HG03097 (cell line): ENCODE results near the gene TBC1D10A.

ENCODE experiments used
- ATAC-seq: cut with Tn5 transposase; IDR thresholded peaks from one replicate; pipeline ENCODE4 v1.9.1; 2021; ENCODE audit not compliant: unreplicated experiment, low FRiP score

The TBC1D10A gene

DNA sequence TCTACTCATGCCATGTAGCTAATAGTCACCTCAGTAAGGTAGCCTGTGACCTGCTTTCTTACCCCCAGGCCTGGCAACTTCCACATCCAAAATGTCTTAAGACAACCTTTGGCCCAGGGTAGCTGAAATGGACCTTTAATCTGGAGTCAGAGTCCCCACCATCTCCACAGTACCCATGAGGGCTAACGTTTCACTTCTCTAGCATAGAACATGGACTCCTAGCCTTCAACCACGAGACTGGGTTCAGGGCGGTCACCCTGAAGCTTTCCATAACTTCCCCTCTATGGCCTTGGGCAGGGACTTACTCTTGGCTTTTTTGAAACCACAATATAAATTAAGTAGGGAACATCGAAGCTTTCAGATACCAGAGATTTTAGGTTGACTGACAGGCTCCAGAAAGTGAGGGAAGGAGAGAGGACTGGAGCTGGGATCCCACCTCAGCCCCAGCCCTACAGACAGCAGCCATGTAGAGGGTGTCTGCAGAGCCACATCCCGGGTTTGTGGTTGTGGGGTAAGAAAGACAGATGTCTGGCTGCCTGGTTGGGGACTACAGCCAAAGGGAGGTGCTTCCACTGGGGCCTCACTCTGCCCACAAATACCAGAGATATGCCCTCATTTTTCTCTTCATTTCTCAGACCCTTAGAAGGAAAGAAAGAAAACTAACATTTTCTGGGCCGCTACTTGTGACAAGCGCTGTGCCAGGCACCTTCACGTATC lies 2.6 kb downstream of the TBC1D10A start:
- no peak for ATAC-seq

GRCh38 chr22:30323246-30323645 lies 3.5 kb downstream of the TBC1D10A start:
- ATAC-seq: no peak

DNA sequence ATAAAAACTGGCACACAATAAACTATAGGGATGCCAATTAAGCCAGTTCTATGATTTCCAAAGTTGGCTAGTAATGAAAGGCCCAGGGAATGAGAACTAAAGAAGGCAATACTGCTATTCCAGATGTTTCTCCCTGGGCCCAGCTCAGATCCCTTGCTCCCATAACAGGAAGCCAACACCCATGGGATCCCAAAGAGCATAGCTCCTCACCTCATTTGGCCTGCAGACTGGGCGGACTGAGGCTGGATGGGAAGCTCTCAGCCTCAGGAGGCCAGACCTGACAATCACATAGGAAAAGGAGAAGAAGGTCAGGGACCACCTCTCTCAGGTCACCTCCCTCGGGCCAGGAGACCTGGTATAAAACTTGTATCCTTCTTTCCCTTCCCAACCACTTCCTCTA lies 5.3 kb downstream of the TBC1D10A start:
- ATAC-seq: no peak

DNA sequence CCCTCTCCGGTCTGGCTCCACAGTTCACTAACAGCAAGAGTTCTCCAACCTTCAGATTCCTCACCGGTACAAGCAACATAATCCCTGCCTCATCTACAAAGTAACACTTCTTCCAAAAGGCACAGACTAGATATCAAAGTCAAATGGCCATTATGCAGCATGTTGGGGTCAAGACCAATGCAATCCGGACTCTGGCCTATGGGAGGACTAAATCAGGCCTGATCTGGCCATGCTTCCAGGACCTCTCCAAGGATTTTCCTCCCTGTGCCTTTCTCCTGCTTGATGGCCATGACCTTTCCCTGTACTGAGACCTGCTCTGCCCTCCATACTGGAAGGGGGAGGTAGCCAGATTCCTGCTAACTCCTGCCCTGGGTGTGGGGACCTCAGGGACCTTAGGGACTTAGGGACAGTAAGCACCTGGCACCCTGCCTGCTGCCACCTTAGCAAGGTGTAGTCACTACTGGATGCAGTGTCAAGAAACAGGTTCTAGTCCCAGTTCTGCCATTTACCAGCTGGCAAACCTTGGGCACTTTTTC lies 6.7 kb downstream of the TBC1D10A start:
- ATAC-seq: no peak

DNA sequence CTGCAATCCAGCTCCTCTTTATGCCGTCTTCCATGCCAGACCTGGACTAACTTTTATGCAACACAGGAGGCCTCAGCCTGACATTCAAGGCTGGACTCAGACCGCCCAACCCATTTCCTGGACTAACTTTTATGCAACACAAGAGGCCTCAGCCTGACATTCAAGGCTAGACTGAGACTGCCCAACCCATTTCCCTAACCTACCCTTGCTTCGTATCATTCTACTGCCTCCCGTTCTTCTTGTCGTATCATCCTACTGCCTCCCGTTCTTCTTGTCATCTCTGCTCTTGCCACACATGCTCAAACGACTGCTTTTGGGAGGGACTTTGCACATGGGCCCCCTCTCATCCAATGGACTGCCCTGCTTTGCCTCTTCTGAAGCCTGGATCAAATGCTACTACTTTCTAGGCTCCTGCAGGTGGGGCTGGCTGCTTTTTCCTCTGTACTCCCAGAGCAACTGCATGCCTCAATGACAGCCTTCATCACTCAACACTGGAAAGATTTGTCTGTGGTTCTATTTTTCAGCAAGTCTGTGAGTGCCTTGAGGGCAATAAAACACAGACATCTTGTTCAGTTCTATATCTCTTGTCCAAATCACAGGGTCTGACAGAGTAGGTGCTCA lies 7.8 kb downstream of the TBC1D10A start:
- no peak for ATAC-seq

GRCh38 chr22:30317778-30318177 lies 9.0 kb downstream of the TBC1D10A start:
- no peak for ATAC-seq

- ATAC-seq: no peak
These were observed 10.7 kb downstream of the TBC1D10A start for GRCh38 chr22:30315962-30316576.

DNA sequence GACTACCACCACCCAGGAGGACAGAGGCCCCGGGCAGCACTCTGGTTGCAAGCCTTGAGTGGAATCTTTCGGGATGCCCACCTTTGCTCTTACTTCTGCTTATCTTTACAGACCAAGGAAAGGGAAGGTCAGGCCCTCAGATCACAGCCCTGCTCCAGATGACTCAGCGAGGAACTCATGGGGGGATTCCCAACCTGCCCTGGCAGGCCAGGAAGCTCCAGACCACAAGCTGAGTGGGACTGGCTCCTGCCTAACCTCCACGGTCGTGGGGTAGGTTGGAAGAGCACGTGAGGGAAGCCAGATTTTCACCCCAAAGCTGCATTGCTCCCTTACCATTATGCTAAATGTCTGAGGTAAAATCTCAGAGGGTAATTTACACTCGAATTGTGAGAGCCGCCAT lies 11.8 kb downstream of the TBC1D10A start:
- no peak for ATAC-seq

DNA sequence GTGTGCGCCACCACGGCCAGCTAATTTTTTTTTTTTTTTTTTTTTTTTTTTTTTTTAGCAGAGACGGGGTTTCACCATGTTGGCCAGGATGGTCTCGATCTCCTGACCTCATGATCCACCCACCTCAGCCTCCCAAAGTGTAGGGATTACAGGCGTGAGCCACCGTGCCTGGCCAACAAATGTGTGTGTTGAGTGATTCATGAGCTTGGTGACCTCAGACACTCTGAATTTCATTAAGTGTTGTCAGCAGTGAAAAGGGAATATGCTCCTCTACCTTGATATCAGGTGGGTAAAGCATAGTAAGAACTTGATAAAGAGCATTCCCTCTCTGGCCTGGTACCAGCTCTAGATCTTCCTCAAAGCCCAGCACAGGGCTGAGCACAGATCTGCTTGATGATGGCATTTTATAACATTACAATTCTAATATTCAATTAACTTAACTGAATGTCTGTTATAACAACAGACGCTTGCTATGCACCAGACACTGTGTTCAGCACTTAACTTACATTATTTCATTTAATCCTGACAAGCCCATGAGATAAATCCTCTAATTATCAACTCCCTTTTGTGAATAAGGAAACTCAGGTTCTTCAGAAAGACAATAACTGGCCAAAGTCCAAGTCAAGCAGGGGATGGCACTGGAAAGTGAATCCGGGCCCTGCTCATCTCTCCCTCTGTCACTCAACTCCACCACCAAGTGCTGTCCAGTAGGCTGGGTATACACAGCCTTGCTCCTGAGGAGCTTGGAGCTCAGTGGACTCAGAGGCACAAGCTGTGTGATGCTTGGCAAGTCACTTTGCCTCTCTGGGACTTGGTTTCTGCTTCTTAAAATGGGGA lies 13.0 kb downstream of the TBC1D10A start:
- ATAC-seq: no peak

DNA sequence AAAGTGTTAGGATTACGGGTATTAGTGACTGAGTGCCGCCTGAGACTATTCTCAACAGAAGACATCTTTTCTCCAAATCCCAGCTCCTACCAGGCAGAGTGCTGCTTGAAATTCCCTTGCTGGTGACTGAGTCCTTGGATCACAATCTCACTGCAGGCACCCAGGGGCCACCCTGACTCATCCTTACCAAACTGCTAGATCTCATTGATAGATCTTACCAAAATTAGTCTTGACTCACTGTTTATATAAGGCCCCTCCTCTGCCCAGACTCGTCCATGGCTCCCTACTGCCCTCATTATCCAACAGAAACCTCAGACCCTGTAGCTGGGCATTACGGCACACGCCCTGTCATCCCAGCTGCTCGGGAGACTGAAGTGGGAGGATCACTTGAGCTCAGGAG lies 14.7 kb downstream of the TBC1D10A start:
- no peak for ATAC-seq

- ATAC-seq: no peak
These were observed 15.6 kb downstream of the TBC1D10A start for GRCh38 chr22:30310881-30311771.

- ATAC-seq: no peak
These were observed 16.6 kb downstream of the TBC1D10A start for GRCh38 chr22:30309951-30310741.

DNA sequence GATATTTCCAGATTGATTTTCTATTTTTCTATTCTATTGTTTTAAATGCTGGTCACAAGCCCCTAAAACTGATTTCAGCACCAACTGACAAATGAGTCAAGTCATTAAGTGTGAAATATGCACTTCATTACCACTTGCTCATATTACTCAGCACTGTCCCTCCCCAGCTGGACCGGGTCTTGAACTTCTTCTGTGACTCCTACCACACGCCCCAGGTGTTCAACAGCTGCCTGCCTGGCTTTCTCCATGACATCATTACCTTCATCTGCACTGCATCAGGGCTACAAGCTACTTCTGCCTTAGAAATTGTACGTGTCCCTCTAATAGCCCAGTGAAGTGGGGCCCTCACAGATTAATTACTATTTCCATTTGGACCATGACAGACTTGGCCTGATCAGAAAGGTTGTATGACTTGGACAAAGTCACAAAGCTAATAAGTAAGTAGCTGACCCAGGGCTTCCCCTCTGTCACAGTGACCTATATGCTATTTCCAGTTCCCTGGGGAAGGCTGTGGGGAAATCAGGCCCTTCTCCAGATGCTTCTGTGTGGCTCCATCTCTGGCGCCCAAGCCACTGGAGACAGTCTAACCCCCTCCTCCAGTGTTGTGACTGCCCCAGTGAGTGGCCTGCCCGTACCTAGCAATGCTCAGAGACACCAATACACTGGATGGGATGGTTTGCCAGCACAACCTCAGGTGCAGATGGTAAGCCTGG lies 18.1 kb downstream of the TBC1D10A start:
- no peak for ATAC-seq

DNA sequence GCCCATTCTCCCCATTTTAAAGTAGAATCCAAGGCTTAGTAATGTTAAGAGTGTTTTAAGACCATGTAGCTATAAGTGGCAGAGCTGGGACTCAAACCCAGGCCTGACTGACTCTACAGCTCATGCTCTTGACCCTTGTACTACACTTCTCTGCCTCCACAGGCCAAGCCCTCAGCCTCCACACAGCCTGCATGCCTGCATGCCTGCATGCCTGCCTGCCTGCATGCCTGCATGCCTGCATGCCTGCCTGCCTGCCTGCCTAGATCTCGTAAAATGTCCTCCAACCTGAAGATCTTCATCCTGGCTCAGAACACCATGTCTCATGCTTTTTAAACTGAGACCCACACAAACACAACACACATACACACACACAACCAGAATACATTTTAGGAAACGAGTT lies 18.6 kb downstream of the TBC1D10A start:
- ATAC-seq: no peak

DNA sequence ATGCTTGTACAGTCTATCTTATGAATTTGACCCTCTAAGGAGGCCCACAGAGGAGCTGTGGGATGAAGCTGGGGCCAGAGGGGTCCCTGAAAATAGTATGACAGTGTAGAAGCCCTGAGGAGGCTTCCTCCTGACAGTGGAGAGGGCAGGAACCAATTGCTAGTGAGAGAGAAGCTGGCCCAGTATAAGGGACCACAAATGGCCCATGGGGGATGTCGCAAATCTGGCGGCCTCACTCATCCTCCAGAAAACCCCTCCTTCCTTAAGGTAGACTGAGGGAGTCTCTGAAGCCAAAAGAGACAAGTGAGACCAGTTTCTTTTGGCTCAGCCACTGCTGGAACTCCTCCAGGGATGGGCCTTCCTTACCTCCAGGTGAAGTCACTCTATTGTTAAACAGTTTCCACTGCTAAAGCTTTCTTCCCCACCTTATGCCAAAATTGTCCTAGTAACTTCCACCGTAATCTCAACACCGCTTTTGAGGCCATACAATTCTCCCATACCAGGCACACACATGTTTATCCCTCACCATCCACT lies 19.6 kb downstream of the TBC1D10A start:
- no peak for ATAC-seq

DNA sequence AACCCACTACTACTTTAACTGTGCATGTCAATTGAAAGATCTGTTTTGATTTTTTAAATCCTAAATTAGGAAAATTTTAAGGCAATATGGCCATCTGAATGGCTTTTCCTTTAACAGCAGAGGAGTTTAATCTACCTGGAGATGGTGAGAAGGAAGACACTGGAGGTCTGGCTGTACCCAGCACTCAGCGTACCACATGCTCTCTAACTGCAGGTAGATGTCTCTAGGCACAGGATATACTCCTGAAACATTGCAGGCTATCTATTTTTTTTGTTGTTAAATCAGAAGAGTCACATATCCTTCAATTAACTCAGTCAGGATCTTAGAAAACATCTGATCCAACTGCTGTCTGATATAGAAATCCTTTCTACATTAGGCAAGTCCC lies 20.1 kb downstream of the TBC1D10A start:
- ATAC-seq: no peak

- no peak for ATAC-seq
These were observed 20.7 kb downstream of the TBC1D10A start for GRCh38 chr22:30305906-30306626.

- ATAC-seq: no peak
These were observed 21.2 kb downstream of the TBC1D10A start for GRCh38 chr22:30305519-30305905.
